Measurements from ENCODE around the gene TMTC1. TPM values are rescaled to one million over a fixed set of nuclear protein-coding genes. Genes with fewer than 3 reads are reported as not detected.

The TMTC1 gene
- total and polyA plus RNA-seq, 11 donors, result 8.8 to 101 (median 41.4) TPM

DNA sequence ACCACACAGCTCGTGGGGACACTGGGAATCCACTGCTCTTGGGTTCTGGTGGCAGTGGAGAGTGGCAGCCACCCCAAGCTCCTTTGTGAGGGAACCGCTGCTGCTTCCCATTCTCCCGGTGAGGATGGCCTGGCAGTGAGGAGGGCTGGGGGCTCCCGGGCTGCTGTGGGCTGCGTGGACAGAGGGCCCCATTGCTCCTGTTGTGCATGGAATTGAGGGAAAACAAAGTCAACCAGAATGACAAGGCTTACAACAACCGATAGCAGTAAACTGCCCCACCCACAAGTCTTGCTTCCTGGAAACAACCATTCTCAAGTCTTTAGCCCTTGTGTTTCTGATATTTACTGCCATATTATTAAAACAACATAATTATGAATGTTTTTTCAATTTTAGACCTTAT is 32.1 kb downstream of the TMTC1 start:
- DNase-seq (no peak), ATAC-seq (no peak)
- Histone ChIP-seq H3K9me3 (no peaks in the 10 kb centered on the region), H3K4me1 (peaks cover 2 to 28% (median 15%) of the 10 kb centered on the region in 12 donors), H3K27ac (no peak overlapping the region), H3K4me3 (no peak overlapping the region), H3K27me3 (no peaks in the 10 kb centered on the region), H3K36me3 (peaks cover 0 to 68% (median 27%) of the 10 kb centered on the region in 9 donors)
- intact Hi-C loops (cut with DNase I), result no loop called here
- WGBS, 4 donors, result 83 to 90% (median 87%) methylated on average over 6 of the region's 6 CpGs
- TF ChIP-seq POLR2A (IDR thresholded peaks at IDR 0.05), result no peak
- TF ChIP-seq, protein P1, sequence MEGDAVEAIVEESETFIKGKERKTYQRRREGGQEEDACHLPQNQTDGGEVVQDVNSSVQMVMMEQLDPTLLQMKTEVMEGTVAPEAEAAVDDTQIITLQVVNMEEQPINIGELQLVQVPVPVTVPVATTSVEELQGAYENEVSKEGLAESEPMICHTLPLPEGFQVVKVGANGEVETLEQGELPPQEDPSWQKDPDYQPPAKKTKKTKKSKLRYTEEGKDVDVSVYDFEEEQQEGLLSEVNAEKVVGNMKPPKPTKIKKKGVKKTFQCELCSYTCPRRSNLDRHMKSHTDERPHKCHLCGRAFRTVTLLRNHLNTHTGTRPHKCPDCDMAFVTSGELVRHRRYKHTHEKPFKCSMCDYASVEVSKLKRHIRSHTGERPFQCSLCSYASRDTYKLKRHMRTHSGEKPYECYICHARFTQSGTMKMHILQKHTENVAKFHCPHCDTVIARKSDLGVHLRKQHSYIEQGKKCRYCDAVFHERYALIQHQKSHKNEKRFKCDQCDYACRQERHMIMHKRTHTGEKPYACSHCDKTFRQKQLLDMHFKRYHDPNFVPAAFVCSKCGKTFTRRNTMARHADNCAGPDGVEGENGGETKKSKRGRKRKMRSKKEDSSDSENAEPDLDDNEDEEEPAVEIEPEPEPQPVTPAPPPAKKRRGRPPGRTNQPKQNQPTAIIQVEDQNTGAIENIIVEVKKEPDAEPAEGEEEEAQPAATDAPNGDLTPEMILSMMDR (IDR thresholded peaks at IDR 0.05), result no peak

DNA sequence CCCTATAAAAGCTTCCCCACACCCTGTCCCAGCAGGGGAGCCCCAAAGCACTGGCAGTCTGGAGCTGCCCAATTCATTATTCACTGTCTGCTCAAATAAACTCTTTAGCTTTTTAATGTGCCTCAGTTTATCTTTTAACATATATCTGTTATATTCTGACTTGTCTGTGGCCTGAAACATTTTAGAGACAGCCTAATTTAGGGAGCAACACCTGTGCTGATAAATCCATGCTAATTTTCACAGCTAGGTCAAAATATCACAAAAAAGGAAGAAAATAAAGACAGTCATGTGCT is 32.9 kb downstream of the TMTC1 start:
- Histone ChIP-seq H3K27ac (no peak overlapping the region), H3K4me3 (no peak overlapping the region), H3K27me3 (no peaks in the 10 kb centered on the region), H3K9me3 (no peaks in the 10 kb centered on the region), H3K4me1 (peaks cover 2 to 28% (median 14%) of the 10 kb centered on the region in 12 donors), H3K36me3 (peaks cover 0 to 76% (median 27%) of the 10 kb centered on the region in 9 donors)
- TF ChIP-seq, protein P1 (IDR thresholded peaks at IDR 0.05), result no peak
- no peak for TF ChIP-seq POLR2A (IDR thresholded peaks at IDR 0.05)
- intact Hi-C loops (cut with DNase I), result no loop called here
- DNase-seq (no peak), ATAC-seq (no peak)

DNA sequence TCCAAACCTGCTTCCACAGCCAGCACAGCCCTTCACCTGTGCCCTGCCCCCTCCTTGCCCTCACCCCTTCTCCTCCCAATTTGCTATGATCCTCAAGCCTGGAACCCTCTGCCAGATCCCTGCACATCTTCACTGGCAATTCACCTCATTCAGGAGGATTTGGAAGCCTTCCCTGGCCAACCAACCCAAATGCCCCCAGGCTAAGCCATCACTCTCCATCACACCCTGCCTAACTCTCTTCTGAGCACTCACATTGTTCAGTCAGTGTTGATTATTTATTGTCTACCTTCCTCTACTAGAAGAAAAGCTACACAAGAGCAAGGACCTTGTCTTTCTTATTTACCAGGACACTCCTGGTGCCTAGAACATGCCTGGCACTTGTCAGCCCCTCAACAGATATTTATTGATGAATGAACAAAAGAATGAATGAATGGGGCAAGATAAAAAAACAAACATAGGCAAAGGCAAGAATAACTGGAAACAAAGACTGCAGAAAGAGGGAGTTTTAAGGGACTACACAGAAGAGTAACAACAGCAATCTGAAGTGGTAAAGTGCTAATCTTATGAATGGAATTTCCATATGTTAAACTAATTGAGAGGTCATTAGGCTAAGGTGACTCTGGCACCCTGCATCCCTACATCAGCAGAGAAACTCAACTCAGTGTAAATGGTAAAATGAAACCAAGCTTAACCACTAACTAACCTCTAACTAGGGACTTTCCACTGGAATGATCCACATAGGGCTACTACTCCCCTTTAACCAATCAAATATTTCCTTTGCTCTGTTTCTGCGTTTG is 33.4 kb downstream of the TMTC1 start:
- Histone ChIP-seq H3K9me3 (no peaks in the 10 kb centered on the region), H3K27ac (no peak overlapping the region), H3K36me3 (peaks cover 0 to 74% (median 27%) of the 10 kb centered on the region in 9 donors), H3K4me3 (no peak overlapping the region), H3K4me1 (peaks cover 2 to 27% (median 14%) of the 10 kb centered on the region in 12 donors), H3K27me3 (no peaks in the 10 kb centered on the region)
- whole genome bisulfite sequencing, 4 donors, result 80 to 89% (median 85%) methylated on average over 1 of the region's 1 CpG
- ATAC-seq (no peak), DNase-seq (no peak)
- intact Hi-C loops (cut with DNase I), result no loop called here
- TF ChIP-seq POLR2A (IDR thresholded peaks at IDR 0.05), result no peak
- TF ChIP-seq, protein P1 (IDR thresholded peaks at IDR 0.05), result no peak

DNA sequence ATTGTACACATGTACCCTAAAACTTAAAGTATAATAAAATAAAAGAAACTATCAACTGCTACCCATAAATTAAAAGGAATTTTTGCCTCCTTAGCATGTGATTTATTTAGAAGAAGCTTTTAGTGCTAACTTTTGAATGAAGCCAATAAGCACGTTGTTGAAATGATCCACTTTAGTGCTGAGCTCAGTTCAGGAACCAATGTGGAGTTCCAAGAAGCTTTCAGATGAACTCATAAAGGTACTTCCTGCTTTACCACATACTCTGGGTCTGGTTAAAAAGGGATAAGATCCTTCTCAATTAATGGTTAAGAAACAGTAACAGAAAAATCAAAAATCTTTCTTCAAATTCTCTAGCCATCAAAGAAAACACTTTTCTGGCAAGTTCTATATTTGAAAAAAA is 39.4 kb downstream of the TMTC1 start:
- Histone ChIP-seq H3K36me3 (peaks cover 0 to 24% (median 0%) of the 10 kb centered on the region in 9 donors), H3K27me3 (no peaks in the 10 kb centered on the region), H3K4me1 (peaks cover 0 to 48% (median 27%) of the 10 kb centered on the region in 12 donors), H3K9me3 (no peaks in the 10 kb centered on the region), H3K27ac (peak overlapping the region in 11 of 12 donors; percentile 4 to 55 (median 34)), H3K4me3 (no peak overlapping the region)
- DNase-seq, result no peak
- intact Hi-C loops (cut with DNase I), result no loop called here
- TF ChIP-seq POLR2A (IDR thresholded peaks at IDR 0.05), result no peak
- TF ChIP-seq, protein P1 (IDR thresholded peaks at IDR 0.05), result no peak
- 0% methylated on average over 1 of the region's 1 CpG for WGBS, 4 donors
- no peak for ATAC-seq

Measured in heart left ventricle (tissue), 16 donors.